Activated CD4-positive, alpha-beta memory T cell treated with anti-CD3 and anti-CD28 coated beads for 36 hours (primary cell): ENCODE results near the gene TRPV5. TPM values are rescaled to one million over a fixed set of nuclear protein-coding genes. Genes with fewer than 3 reads are reported as not detected.
"Not testable (repeated sequence)": the region's sequence is repeated elsewhere in the genome, so short reads cannot be mapped to it uniquely, and the experiment has no call there.

Source experiments
- CTCF ChIA-PET: fragments of 350-600 bp; sonication (Branson Sonifier 250); formaldehyde crosslinking; loops from one replicate; lab custom pipeline; 2021; ENCODE audit warnings: antibody characterized with exemption, inconsistent platforms; lab: Charles Lee
- POLR2A ChIA-PET: fragments of 350-600 bp; sonication (Branson Sonifier 250); formaldehyde crosslinking; loops from one replicate; lab custom pipeline; 2021; ENCODE audit warnings: antibody characterized with exemption; lab: Charles Lee
- DNase-seq: peaks from one replicate; pipeline ENCODE4 v3.0.0-alpha.2; 2020
- H3K27ac Mint-ChIP-seq: one replicate; pipeline ENCODE4 v1.8.0; 2021; ENCODE audit warnings: mixed read lengths
- H3K27me3 Mint-ChIP-seq: one replicate; pipeline ENCODE4 v1.8.0; 2021; ENCODE audit warnings: mixed read lengths
- H3K36me3 Mint-ChIP-seq: one replicate; pipeline ENCODE4 v1.8.0; 2021; ENCODE audit warnings: mixed read lengths
- H3K4me1 Mint-ChIP-seq: one replicate; pipeline ENCODE4 v1.8.0; 2021; ENCODE audit warnings: low read depth, mixed read lengths
- H3K4me3 Mint-ChIP-seq: one replicate; pipeline ENCODE4 v1.8.0; 2021; ENCODE audit warnings: mild to moderate bottlenecking, mixed read lengths
- H3K9me3 Mint-ChIP-seq: one replicate; pipeline ENCODE4 v1.8.0; 2021; ENCODE audit warnings: mixed read lengths
- intact Hi-C: fragments of 100-400 bp; cut with micrococcal nuclease; formaldehyde crosslinking; loops from one replicate; pipeline ENCODE4 v1.15.1; 2023
- total RNA-seq, 2 experiments: library from RNA; stranded (reverse); gene quantifications; one replicate each; pipeline ENCODE4 v1.2.3, GENCODE V29; 2021

The TRPV5 gene
- total RNA-seq: not detected

DNA sequence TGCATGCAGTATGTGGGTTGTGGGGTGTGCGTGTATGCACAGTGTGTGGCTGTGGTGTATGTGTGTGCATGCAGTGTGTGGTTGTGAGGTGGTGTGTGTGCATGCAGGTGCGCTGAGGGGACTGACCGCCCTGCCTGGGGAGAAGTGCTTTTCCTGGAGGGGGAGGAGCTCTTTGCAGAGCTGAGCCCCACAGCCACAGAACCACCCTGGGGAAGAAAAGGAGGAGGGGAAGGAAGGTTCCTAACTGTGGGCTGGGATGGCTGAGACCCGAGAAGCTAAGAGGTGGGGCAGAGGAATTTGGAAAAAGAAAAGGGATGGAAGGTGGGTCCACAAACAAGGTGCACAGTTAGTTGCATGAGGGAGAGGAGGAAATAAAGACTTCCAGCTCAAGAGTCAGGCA, at the start of gene TRPV5:
Gene TRPV5 (minus strand): TSS at position 123 of the 400 bp plus-strand sequence. CDS start 287 bp downstream, outside the sequence.
- no peaks in the 10 kb centered on the region for H3K9me3 Mint-ChIP-seq
- H3K27ac Mint-ChIP-seq: no peak within 1 kb of the TSS
- intact Hi-C loops: no loop called here
- no peak within 1 kb of the TSS for H3K4me3 Mint-ChIP-seq
- no peaks in the 10 kb centered on the region for H3K36me3 Mint-ChIP-seq
- no peaks in the 10 kb centered on the region for H3K4me1 Mint-ChIP-seq
- CTCF ChIA-PET: interaction anchor here (1.1 kb wide), 1 partner anchor 282 kb away, joined by 3 read pairs; no protein-coding TSS in a partner anchor
- POLR2A ChIA-PET: no interaction called here
- H3K27me3 Mint-ChIP-seq: peaks cover 4% of the 10 kb centered on the region
- DNase-seq: no peak

GRCh38 chr7:142978402-142978801, 44.9 kb upstream of the TRPV5 start:
- POLR2A ChIA-PET, H3K27me3 Mint-ChIP-seq, H3K36me3 Mint-ChIP-seq, intact Hi-C loops, DNase-seq, H3K4me3 Mint-ChIP-seq, H3K27ac Mint-ChIP-seq, H3K4me1 Mint-ChIP-seq, H3K9me3 Mint-ChIP-seq: not testable (repeated sequence)
- CTCF ChIA-PET: interaction anchor here (0.6 kb wide), 1 partner anchor 97 kb away, joined by 3 read pairs; no protein-coding TSS in a partner anchor

DNA sequence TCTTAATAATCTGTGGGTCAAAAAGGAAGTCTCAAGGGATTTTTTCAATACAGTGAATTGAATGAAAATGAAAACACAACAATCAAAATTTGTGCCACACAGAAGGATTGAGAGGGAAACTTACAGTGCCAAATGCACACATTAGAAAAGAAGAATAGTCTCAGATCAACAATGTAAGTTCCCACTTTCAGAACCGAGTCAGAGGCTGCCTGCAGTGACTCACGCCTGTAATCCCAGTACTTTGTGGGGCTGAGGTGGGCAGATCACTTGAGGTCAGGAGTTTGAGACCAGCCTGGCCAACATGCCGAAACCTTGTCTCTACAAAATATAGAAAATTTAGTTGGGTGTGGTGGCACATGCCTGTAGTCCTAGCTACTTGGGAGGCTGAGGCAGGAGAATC, 41.1 kb upstream of the TRPV5 start:
- intact Hi-C loops: no loop called here
- Mint-ChIP-seq H3K36me3 (no peaks in the 10 kb centered on the region), H3K27ac (no peak overlapping the region), H3K9me3 (peaks cover 8% of the 10 kb centered on the region), H3K4me3 (no peak overlapping the region), H3K27me3 (peaks cover 10% of the 10 kb centered on the region), H3K4me1 (no peaks in the 10 kb centered on the region)
- CTCF ChIA-PET: no interaction called here
- POLR2A ChIA-PET: no interaction called here
- DNase-seq: peak; percentile 14

- POLR2A ChIA-PET: no interaction called here
- H3K36me3 Mint-ChIP-seq: no peaks in the 10 kb centered on the region
- H3K27ac Mint-ChIP-seq: no peak overlapping the region
- CTCF ChIA-PET: interaction anchor here (1.0 kb wide), 1 partner anchor 246 kb away, joined by 3 read pairs; no protein-coding TSS in a partner anchor
- DNase-seq: no peak
- peaks cover 29% of the 10 kb centered on the region for H3K27me3 Mint-ChIP-seq
- intact Hi-C loops: no loop called here
- H3K4me1 Mint-ChIP-seq: no peaks in the 10 kb centered on the region
- H3K9me3 Mint-ChIP-seq: no peaks in the 10 kb centered on the region
- no peak overlapping the region for H3K4me3 Mint-ChIP-seq
Observed at GRCh38 chr7:142969183-142969582, 35.6 kb upstream of the TRPV5 start.

DNA sequence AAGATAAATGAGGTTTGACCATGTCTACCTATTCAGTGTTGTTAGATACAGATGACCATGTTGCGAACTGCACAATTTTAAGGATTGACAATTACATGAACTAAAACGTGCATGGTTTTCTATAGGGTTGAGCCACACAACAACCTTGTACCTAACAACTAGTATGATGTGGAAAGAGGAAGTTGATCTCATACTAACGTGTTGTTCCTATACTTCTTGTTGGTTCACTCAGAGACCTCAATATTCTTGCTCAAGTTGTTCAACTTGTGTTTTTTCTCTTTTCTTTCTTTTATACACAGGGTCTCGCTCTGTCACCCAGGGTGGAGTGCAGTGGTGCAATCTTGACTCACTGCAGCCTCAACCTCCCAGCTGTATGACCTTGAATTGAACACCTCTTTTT, 34.7 kb upstream of the TRPV5 start:
- CTCF ChIA-PET: interaction anchor here (1.0 kb wide), 1 partner anchor 247 kb away, joined by 3 read pairs; no protein-coding TSS in a partner anchor
- H3K4me1 Mint-ChIP-seq: no peaks in the 10 kb centered on the region
- intact Hi-C loops: no loop called here
- H3K9me3 Mint-ChIP-seq: no peaks in the 10 kb centered on the region
- H3K36me3 Mint-ChIP-seq: no peaks in the 10 kb centered on the region
- DNase-seq: no peak
- POLR2A ChIA-PET: no interaction called here
- H3K4me3 Mint-ChIP-seq: no peak overlapping the region
- peaks cover 29% of the 10 kb centered on the region for H3K27me3 Mint-ChIP-seq
- no peak overlapping the region for H3K27ac Mint-ChIP-seq

DNA sequence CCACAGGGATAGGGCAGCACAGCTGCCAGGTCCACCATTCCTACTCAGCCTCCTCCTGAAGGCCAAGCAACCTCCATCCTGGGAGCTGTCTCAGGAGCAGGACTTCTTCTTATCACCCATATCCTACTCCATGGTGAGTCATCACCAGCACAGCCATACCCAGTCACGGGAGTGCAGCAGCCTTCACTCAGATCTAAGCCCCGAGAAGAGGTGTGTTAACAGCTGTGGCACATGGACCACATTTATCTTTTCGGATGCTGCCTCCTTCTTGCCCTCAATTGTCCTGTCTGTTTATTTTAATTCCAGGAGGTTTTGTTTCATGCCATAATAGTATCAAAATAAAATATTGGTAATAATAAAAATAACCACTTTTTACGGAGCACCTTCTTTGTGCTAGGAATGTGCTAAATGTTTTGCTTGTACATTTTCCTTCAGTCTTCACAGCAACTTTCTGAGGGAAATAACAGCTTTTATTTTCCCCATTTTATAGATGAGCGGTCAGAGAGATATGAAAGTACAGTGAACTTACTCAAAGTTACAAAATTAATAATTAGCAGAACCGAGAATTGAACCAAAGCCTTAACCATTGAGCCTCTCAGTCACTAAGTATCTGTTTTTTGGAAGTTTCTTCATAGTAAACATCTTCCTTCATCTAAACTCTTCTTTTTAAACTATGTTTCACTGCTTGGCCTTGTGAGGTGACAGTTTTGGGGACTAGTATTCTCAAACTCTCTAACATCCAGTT, 31.1 kb upstream of the TRPV5 start:
- H3K9me3 Mint-ChIP-seq: no peaks in the 10 kb centered on the region
- DNase-seq: no peak
- no peak overlapping the region for H3K4me3 Mint-ChIP-seq
- H3K4me1 Mint-ChIP-seq: no peaks in the 10 kb centered on the region
- no peak overlapping the region for H3K27ac Mint-ChIP-seq
- ChIA-PET POLR2A (no interaction called here), CTCF (interaction anchor here (1.4 kb wide), 1 partner anchor 14 kb away, joined by 3 read pairs; no protein-coding TSS in a partner anchor)
- peaks cover 24% of the 10 kb centered on the region for H3K27me3 Mint-ChIP-seq
- intact Hi-C loops: no loop called here
- H3K36me3 Mint-ChIP-seq: no peaks in the 10 kb centered on the region

DNA sequence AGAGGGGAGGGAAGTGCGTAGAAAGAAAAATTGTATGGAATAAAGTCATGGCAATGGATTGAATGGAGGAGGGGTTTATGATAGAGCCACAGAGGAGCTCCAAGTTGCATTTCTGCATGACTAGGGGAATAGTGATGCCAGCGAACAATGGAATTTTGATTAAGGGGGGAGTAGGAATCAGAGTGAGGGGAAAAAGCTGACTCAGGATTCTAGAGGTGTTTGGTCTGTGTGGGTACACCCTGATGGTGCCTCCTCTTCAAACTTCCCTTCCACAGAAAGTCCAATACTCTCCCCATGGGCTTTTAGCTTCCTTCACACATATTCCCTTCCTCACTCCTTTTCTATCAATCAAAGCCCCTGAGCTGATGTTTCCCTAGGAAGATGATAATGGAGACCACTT, 30.4 kb upstream of the TRPV5 start:
- CTCF ChIA-PET: interaction anchor here (1.3 to 1.4 kb wide), 2 partner anchors 13 to 91 kb away, joined by 3 read pairs; no protein-coding TSS in a partner anchor
- DNase-seq: no peak
- Mint-ChIP-seq H3K4me1 (no peaks in the 10 kb centered on the region), H3K36me3 (no peaks in the 10 kb centered on the region), H3K9me3 (no peaks in the 10 kb centered on the region), H3K4me3 (no peak overlapping the region), H3K27ac (no peak overlapping the region), H3K27me3 (peaks cover 19% of the 10 kb centered on the region)
- intact Hi-C loops: no loop called here
- POLR2A ChIA-PET: interaction anchor here (0.6 kb wide), 1 partner anchor 28 kb away, joined by 3 read pairs; no protein-coding TSS in a partner anchor

DNA sequence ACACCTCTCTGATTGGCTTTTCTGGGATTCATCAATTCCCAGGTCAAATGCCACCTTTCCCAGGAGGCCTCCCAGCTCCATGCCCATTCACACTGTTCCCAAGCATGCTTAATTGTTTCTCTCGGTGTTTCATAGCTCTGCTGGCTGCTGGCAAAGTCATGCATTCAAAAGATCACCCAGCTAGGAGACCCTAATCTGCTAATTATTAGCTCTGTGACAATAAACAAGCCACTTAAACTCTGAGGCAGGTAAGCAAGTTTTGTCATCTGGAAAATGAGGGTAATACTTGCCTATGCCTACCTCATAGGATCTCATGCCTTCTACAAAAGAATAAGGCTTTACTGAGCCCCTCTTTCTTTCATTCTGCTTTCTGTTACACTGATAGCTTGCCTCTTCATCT, 29.4 kb upstream of the TRPV5 start:
- no peak for DNase-seq
- peaks cover 14% of the 10 kb centered on the region for H3K27me3 Mint-ChIP-seq

DNA sequence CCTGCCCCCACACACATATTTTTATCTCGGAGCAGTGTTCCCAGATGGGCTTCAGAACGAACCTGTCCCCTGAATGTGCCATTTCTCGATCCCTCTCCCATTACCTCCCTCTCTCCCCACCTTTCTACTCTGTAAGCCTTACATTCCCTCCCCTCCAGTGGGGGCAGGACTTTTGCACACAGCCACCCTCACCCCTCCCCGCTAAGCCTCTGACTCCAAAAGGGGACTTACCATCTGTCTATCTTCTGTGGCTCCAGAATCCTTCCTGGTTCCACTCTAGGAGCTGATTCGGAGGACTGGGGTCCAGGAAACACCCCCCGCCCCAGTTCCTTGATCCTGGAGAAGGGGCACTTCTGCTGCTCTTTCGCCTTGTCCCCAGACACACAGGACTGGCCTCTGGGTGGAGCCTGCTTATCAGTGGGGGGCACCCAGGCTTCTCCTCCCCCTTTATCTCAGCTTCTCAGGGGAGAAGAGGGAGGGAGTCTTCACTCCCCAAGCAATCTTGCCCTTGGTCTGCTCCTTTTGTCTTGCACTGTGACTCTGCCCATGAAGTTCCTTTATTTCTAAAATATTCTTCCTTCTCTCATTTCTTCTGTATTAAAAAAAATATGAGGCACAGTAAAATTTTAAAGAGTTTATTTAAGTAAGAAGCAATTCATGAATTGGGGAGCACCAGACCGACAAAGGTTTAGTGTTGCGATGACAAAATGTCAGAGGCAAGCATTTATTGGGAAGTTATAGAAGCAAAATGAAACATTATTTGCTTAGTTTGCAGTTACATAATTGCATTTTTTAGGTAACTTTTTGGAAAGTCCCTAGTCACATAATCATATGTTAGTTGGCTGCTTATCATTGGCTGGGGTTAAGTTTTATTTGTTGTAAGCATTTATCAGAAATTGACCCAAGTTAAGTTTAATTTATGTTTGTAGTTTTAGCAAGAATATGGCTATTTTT, 28.7 kb upstream of the TRPV5 start, which contains the start of gene KEL:
Gene KEL (minus strand): TSS at position 391 of the 954 bp plus-strand sequence. CDS start 157 bp downstream, at position 234.
- no peak within 1 kb of the TSS for H3K4me3 Mint-ChIP-seq
- intact Hi-C loops: no loop called here
- H3K9me3 Mint-ChIP-seq: no peaks in the 10 kb centered on the region
- no peak within 1 kb of the TSS for H3K27ac Mint-ChIP-seq
- ChIA-PET CTCF (no interaction called here), POLR2A (no interaction called here)
- H3K4me1 Mint-ChIP-seq: no peaks in the 10 kb centered on the region
- peaks cover 12% of the 10 kb centered on the region for H3K27me3 Mint-ChIP-seq
- DNase-seq: no peak
- no peaks in the 10 kb centered on the region for H3K36me3 Mint-ChIP-seq

More for the DNA sequence above, 29.4 kb upstream of the TRPV5 start:
- ChIA-PET POLR2A (no interaction called here), CTCF (interaction anchor here (1.3 to 1.4 kb wide), 2 partner anchors 12 to 90 kb away, joined by 3 read pairs; no protein-coding TSS in a partner anchor)
- Mint-ChIP-seq H3K4me1 (no peaks in the 10 kb centered on the region), H3K27ac (no peak overlapping the region), H3K9me3 (no peaks in the 10 kb centered on the region), H3K36me3 (no peaks in the 10 kb centered on the region), H3K4me3 (no peak overlapping the region)
- intact Hi-C loops: no loop called here

- H3K4me1 Mint-ChIP-seq: no peaks in the 10 kb centered on the region
- peaks cover under 1% of the 10 kb centered on the region for H3K9me3 Mint-ChIP-seq
- H3K27ac Mint-ChIP-seq: no peak overlapping the region
- ChIA-PET POLR2A (no interaction called here), CTCF (interaction anchor here (0.8 to 2.2 kb wide), 4 partner anchors 43 to 374 kb away, joined by 3 to 7 read pairs (median 3); no protein-coding TSS in a partner anchor)
- no peak for DNase-seq
- H3K27me3 Mint-ChIP-seq: peaks cover 12% of the 10 kb centered on the region
- no peak overlapping the region for H3K4me3 Mint-ChIP-seq
- intact Hi-C loops: no loop called here
- H3K36me3 Mint-ChIP-seq: no peaks in the 10 kb centered on the region
Observed at GRCh38 chr7:142961595-142961972, 28.0 kb upstream of the TRPV5 start.

DNA sequence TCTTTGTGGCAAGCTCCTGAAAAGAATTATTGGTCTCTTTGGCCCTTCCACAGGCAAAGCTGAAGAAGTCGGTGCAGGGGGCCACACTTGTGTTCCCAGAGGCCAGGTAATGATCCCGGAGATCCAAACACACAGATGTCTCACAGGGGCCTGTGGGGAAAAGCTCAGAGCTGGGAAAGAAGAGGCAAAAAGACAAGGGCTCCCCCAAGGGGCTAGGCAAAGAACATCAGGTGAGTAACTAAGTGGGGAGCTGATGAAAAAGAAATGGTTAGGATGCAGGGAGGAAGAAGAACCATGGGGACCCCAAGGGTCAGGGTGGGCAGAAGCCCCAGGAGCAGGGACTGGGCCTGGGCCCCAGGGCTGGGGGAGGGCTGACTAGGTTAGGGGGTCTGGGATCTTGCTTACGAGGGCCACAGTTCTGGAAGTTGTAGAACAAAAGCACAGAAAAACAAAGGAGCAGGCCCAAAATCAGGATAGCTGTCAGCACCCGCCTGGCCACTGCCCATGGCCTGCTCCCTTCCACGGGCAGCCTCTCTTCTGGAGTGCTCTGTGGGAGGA, 27.5 kb upstream of the TRPV5 start:
- Mint-ChIP-seq H3K36me3 (no peaks in the 10 kb centered on the region), H3K4me3 (no peak overlapping the region), H3K27me3 (peaks cover 12% of the 10 kb centered on the region), H3K4me1 (no peaks in the 10 kb centered on the region), H3K9me3 (peaks cover 5% of the 10 kb centered on the region), H3K27ac (no peak overlapping the region)
- intact Hi-C loops: no loop called here
- CTCF ChIA-PET: interaction anchor here (0.8 to 2.2 kb wide), 5 partner anchors 42 to 373 kb away, joined by 3 to 7 read pairs (median 3); no protein-coding TSS in a partner anchor
- POLR2A ChIA-PET: no interaction called here
- DNase-seq: no peak
